ENCODE measurements around the gene CACNA1C. TPM values are rescaled to one million over a fixed set of nuclear protein-coding genes. Genes with fewer than 3 reads are reported as not detected.

CACNA1C gene
- total RNA-seq, 1 donor from 2014 or later: 15.6 TPM

- intact Hi-C loops (cut with DNase I): no loop called here
- Histone ChIP-seq H3K27ac (no peak overlapping the region), H3K9me3 (no peaks in the 10 kb centered on the region)
These were observed 219.2 kb downstream of the CACNA1C start for GRCh38 chr12:2271961-2272360.

GRCh38 chr12:2273288-2273687 lies 220.5 kb downstream of the CACNA1C start:
- Histone ChIP-seq H3K4me1 (no peaks in the 10 kb centered on the region), H3K27me3 (no peaks in the 10 kb centered on the region), H3K27ac (no peak overlapping the region), H3K9me3 (no peaks in the 10 kb centered on the region), H3K36me3 (no peaks in the 10 kb centered on the region), H3K4me3 (no peak overlapping the region)
- no peak for TF ChIP-seq CTCF (IDR thresholded peaks at IDR 0.05)
- DNase-seq (no peak), ATAC-seq (no peak)
- intact Hi-C loops (cut with DNase I): no loop called here

More at GRCh38 chr12:2271961-2272360, 219.2 kb downstream of the CACNA1C start:
- no peak for TF ChIP-seq CTCF (IDR thresholded peaks at IDR 0.05)
- Histone ChIP-seq H3K36me3 (no peaks in the 10 kb centered on the region), H3K4me1 (peaks cover 6% of the 10 kb centered on the region), H3K27me3 (no peaks in the 10 kb centered on the region), H3K4me3 (no peak overlapping the region)
- ATAC-seq (no peak), DNase-seq (no peak)

GRCh38 chr12:2273751-2274150 lies 221.0 kb downstream of the CACNA1C start:
- H3K9me3 ChIP-seq: no peaks in the 10 kb centered on the region
- DNase-seq: no peak
- no peak overlapping the region for H3K4me3 ChIP-seq
- H3K36me3 ChIP-seq: no peaks in the 10 kb centered on the region
- TF ChIP-seq CTCF (IDR thresholded peaks at IDR 0.05): no peak
- intact Hi-C loops (cut with DNase I): no loop called here
- ATAC-seq: peak; percentile 6
- H3K27ac ChIP-seq: no peak overlapping the region
- H3K4me1 ChIP-seq: no peaks in the 10 kb centered on the region
- H3K27me3 ChIP-seq: no peaks in the 10 kb centered on the region

- Histone ChIP-seq H3K27ac (no peak overlapping the region), H3K27me3 (no peaks in the 10 kb centered on the region), H3K36me3 (no peaks in the 10 kb centered on the region), H3K9me3 (no peaks in the 10 kb centered on the region), H3K4me1 (no peaks in the 10 kb centered on the region), H3K4me3 (no peak overlapping the region)
- ATAC-seq (no peak), DNase-seq (no peak)
- intact Hi-C loops (cut with DNase I): no loop called here
- no peak for TF ChIP-seq CTCF (IDR thresholded peaks at IDR 0.05)
These were observed 221.9 kb downstream of the CACNA1C start for GRCh38 chr12:2274733-2275132.

- Histone ChIP-seq H3K4me1 (no peaks in the 10 kb centered on the region), H3K4me3 (no peak overlapping the region), H3K27me3 (no peaks in the 10 kb centered on the region), H3K9me3 (no peaks in the 10 kb centered on the region), H3K27ac (no peak overlapping the region), H3K36me3 (no peaks in the 10 kb centered on the region)
- ATAC-seq: no peak
- DNase-seq: no peak
- no peak for TF ChIP-seq CTCF (IDR thresholded peaks at IDR 0.05)
- intact Hi-C loops (cut with DNase I): no loop called here
These were observed 223.7 kb downstream of the CACNA1C start for GRCh38 chr12:2276288-2277033.

Measured in upper lobe of right lung (tissue), 1 donor.